Endothelial cell of umbilical vein (primary cell): ENCODE measurements around the gene CPPED1.

Experiments
- FOS ChIP-seq: IDR thresholded peaks from 2 replicates; pipeline ENCODE4 v1.6.1; 2011; ENCODE audit warnings: mild to moderate bottlenecking, low read length, moderate library complexity, borderline replicate concordance; ENCODE audit not compliant: insufficient read depth
- GATA2 ChIP-seq: IDR thresholded peaks from 2 replicates; pipeline ENCODE4 v1.7.0; 2011; ENCODE audit warnings: low read depth, mild to moderate bottlenecking, moderate library complexity, mixed read lengths, low read length; ENCODE audit not compliant: insufficient read length, insufficient read depth
- MYC ChIP-seq: IDR thresholded peaks from one replicate; pipeline ENCODE4 v1.6.1; 2011; ENCODE audit warnings: mild to moderate bottlenecking, low read depth, low read length
- POLR2A ChIP-seq: IDR thresholded peaks from 2 replicates; pipeline ENCODE4 v1.6.1; 2012; ENCODE audit warnings: low read depth, mild to moderate bottlenecking, control low read depth, low read length
- TF ChIP-seq, protein P1 (sequence below), 2 donors: IDR thresholded peaks; 1 replicate in 1 of 2; 2 replicates in 1 of 2; pipeline ENCODE4 v1.5.1; 2011; ENCODE audit warnings: low read length in 2 of 2, mild to moderate bottlenecking in 2 of 2, moderate library complexity in 2 of 2, control low read depth in 1 of 2, inconsistent platforms in 1 of 2, low read depth in 1 of 2; ENCODE audit not compliant: insufficient read depth in 1 of 2; ENCODE audit errors: extremely low read depth in 1 of 2

DNA sequence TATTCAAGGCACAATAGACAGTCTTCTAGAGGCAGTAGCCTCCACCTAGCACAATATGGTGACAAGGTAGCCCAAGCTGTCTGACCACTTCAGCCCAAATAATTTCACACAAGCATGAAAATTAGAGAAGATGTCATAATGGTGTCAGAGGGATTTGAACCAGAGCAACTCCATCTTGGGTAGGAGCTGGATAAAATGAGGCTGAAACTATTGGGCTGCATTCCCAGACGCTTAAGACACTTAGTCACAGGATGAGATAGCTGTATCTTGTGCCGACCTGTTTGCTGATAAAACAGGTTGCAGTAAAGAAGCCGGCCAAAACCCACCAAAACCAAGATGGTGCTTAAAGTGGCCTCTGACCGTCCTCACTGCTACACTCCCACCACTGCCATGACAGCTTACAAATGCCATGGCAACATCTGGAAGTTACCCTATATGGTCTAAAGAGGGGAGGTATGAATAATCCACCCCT, 192.6 kb downstream of the CPPED1 start:
- TF ChIP-seq POLR2A = no peak
- no peak for TF ChIP-seq FOS
- TF ChIP-seq, protein P1, sequence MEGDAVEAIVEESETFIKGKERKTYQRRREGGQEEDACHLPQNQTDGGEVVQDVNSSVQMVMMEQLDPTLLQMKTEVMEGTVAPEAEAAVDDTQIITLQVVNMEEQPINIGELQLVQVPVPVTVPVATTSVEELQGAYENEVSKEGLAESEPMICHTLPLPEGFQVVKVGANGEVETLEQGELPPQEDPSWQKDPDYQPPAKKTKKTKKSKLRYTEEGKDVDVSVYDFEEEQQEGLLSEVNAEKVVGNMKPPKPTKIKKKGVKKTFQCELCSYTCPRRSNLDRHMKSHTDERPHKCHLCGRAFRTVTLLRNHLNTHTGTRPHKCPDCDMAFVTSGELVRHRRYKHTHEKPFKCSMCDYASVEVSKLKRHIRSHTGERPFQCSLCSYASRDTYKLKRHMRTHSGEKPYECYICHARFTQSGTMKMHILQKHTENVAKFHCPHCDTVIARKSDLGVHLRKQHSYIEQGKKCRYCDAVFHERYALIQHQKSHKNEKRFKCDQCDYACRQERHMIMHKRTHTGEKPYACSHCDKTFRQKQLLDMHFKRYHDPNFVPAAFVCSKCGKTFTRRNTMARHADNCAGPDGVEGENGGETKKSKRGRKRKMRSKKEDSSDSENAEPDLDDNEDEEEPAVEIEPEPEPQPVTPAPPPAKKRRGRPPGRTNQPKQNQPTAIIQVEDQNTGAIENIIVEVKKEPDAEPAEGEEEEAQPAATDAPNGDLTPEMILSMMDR (IDR thresholded peaks at IDR 0.05; ENCODE audit: extremely low read depth in 1 of 2, insufficient read depth in 1 of 2, low read depth in 1 of 2, low read length in 2 of 2) = no peak
- TF ChIP-seq GATA2 = no peak
- TF ChIP-seq MYC = no peak
